Testis (tissue), 2 donors: ENCODE data around the gene ZNF714.

Experiments
- POLR2A ChIP-seq: fragments of 450-650 bp; IDR thresholded peaks from one replicate; pipeline ENCODE4 v1.6.1; 2017; ENCODE audit warnings: antibody characterized with exemption, mild to moderate bottlenecking, moderate library complexity
- TF ChIP-seq, protein P1 (sequence below), 3 experiments: fragments of 450-650 bp in 2 of 3; fragments of 200-600 bp in 1 of 3; sonication (generic) in 1 of 3; IDR thresholded peaks; one replicate each; pipeline ENCODE4 v1.5.1; 2016 to 2019; ENCODE audit warnings: antibody characterized with exemption in 3 of 3, mild to moderate bottlenecking in 2 of 3, moderate library complexity in 1 of 3

DNA sequence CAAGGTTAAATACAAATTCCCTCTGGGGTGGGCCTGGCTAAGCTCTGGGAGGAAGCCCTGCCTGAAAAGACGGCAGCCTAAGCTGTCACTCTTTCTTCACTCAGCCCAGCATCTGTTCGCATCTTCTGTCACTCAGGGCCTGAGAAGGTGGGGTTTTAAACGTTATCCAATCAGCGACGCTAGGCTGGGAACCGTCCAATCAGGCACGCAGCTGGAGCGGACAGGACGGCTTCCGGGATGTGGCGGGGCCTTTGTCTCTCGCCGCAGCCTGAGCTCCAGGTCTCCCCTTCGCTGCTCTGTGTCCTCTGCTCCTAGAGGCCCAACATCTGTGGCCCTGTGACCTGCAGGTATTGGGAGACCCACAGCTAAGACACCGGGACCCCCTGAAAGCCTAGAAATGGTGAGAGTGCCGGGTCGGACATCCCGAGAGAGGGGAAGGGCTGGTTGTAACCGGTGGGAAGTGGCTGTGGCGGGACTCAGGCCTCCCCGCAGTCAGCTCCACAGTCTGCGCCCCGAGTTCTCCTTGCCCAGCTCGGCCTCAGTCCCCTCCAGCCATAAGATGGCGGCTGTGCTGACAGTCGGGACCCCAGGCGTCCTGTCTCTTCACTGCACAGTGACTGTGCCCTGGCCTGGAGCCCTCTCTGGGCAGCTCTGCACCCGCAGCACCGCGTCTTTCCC, 59.9 kb downstream of the ZNF714 start, which contains the start of gene ZNF431:
- TF ChIP-seq, protein P1, sequence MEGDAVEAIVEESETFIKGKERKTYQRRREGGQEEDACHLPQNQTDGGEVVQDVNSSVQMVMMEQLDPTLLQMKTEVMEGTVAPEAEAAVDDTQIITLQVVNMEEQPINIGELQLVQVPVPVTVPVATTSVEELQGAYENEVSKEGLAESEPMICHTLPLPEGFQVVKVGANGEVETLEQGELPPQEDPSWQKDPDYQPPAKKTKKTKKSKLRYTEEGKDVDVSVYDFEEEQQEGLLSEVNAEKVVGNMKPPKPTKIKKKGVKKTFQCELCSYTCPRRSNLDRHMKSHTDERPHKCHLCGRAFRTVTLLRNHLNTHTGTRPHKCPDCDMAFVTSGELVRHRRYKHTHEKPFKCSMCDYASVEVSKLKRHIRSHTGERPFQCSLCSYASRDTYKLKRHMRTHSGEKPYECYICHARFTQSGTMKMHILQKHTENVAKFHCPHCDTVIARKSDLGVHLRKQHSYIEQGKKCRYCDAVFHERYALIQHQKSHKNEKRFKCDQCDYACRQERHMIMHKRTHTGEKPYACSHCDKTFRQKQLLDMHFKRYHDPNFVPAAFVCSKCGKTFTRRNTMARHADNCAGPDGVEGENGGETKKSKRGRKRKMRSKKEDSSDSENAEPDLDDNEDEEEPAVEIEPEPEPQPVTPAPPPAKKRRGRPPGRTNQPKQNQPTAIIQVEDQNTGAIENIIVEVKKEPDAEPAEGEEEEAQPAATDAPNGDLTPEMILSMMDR (IDR thresholded peaks at IDR 0.05), result no peak
- TF ChIP-seq POLR2A, result peak; percentile 79
